Neural progenitor cell (in vitro differentiated cells): Measurements from ENCODE around the gene ZFAND6.

ENCODE experiments used
- CTCF ChIP-seq: fragments of 200-600 bp; sonication (generic); IDR thresholded peaks from 2 replicates; pipeline ENCODE4 v1.5.1; 2017; ENCODE audit warnings: antibody characterized with exemption, mild to moderate bottlenecking
- EZH2phosphoT487 ChIP-seq: fragments of 200-600 bp; sonication (generic); IDR thresholded peaks from 2 replicates; pipeline ENCODE4 v1.6.1; 2017; ENCODE audit warnings: antibody characterized with exemption

GRCh38 chr15:80041494-80042253, 17.8 kb upstream of the ZFAND6 start:
- no peak for TF ChIP-seq CTCF
- TF ChIP-seq EZH2phosphoT487: no peak
